Upper lobe of right lung (tissue), 1 donor: ENCODE measurements around the gene HNRNPL. TPM values are rescaled to one million over a fixed set of nuclear protein-coding genes. Genes with fewer than 3 reads are reported as not detected.
"Not testable (repeated sequence)": the region's sequence is repeated elsewhere in the genome, so short reads cannot be mapped to it uniquely, and the experiment has no call there.

ENCODE experiments used
- ATAC-seq: fragments of 200-7000 bp; cut with Tn5 transposase; one replicate; pipeline ENCODE4 v1.9.1; 2020; ENCODE audit warnings: mild to moderate bottlenecking, moderate library complexity
- DNase-seq: peaks from one replicate; pipeline ENCODE4 v3.0.0-alpha.2; 2020
- H3K27ac ChIP-seq: fragments of 200-600 bp; one replicate; pipeline ENCODE4 v1.8.0; 2022
- H3K27me3 ChIP-seq: fragments of 200-600 bp; one replicate; pipeline ENCODE4 v1.8.0; 2022; ENCODE audit warnings: mild to moderate bottlenecking
- H3K36me3 ChIP-seq: fragments of 200-600 bp; one replicate; pipeline ENCODE4 v1.8.0; 2022
- H3K4me1 ChIP-seq: fragments of 200-600 bp; one replicate; pipeline ENCODE4 v1.8.0; 2022
- H3K4me3 ChIP-seq: fragments of 200-600 bp; one replicate; pipeline ENCODE4 v1.8.0; 2022; ENCODE audit warnings: mild to moderate bottlenecking
- H3K9me3 ChIP-seq: fragments of 200-600 bp; one replicate; pipeline ENCODE4 v1.8.0; 2022
- CTCF ChIP-seq: fragments of 200-600 bp; IDR thresholded peaks from one replicate; pipeline ENCODE4 v1.8.0; 2022; ENCODE audit warnings: antibody characterized with exemption
- intact Hi-C: fragments of 100-400 bp; cut with DNase I; formaldehyde crosslinking; loops from one replicate; pipeline ENCODE4 v1.11.0; 2022
- total RNA-seq: library from RNA; stranded (reverse); fragmentation: NEBNext Ultra II Directional; extraction: Animal tissue kit (Norgen Biotek cat#: 25700); gene quantifications from one replicate; pipeline ENCODE4 v1.2.1, GENCODE V29; 2021
- donor health status: DM: no; HTN: yes; CAD: no; lungs with severe emphysema.

Gene HNRNPL
- total RNA-seq, 1 donor from 2014 or later = 248 TPM

- Histone ChIP-seq H3K4me1 (peaks cover 3% of the 10 kb centered on the region), H3K27me3 (no peaks in the 10 kb centered on the region), H3K9me3 (no peaks in the 10 kb centered on the region), H3K4me3 (no peak overlapping the region), H3K36me3 (peaks cover 26% of the 10 kb centered on the region), H3K27ac (no peak overlapping the region)
- DNase-seq (no peak), ATAC-seq (no peak)
- intact Hi-C loops = no loop called here
- no peak for TF ChIP-seq CTCF
Observed at GRCh38 chr19:38812009-38812840, 37.6 kb downstream of the HNRNPL start.

- intact Hi-C loops = no loop called here
- TF ChIP-seq CTCF = no peak
- Histone ChIP-seq H3K27me3 (no peaks in the 10 kb centered on the region), H3K4me1 (peaks cover 3% of the 10 kb centered on the region), H3K36me3 (peaks cover under 1% of the 10 kb centered on the region), H3K27ac (no peak overlapping the region), H3K9me3 (no peaks in the 10 kb centered on the region), H3K4me3 (no peak overlapping the region)
- ATAC-seq (no peak), DNase-seq (no peak)
Observed at GRCh38 chr19:38809592-38810252, 40.1 kb downstream of the HNRNPL start.

GRCh38 chr19:38808741-38809140, 41.0 kb downstream of the HNRNPL start:
- ATAC-seq = no peak

GRCh38 chr19:38807374-38808098, 42.2 kb downstream of the HNRNPL start:
- H3K4me1 ChIP-seq, ATAC-seq, H3K9me3 ChIP-seq, DNase-seq, intact Hi-C loops, H3K36me3 ChIP-seq, H3K27me3 ChIP-seq, H3K4me3 ChIP-seq: not testable (repeated sequence)
- peak overlapping the region; percentile 11 for H3K27ac ChIP-seq

More at GRCh38 chr19:38808741-38809140, 41.0 kb downstream of the HNRNPL start:
- Histone ChIP-seq H3K27ac (no peak overlapping the region), H3K27me3 (no peaks in the 10 kb centered on the region), H3K36me3 (no peaks in the 10 kb centered on the region), H3K4me3 (no peak overlapping the region), H3K9me3 (no peaks in the 10 kb centered on the region), H3K4me1 (peaks cover 3% of the 10 kb centered on the region)
- intact Hi-C loops = no loop called here
- no peak for DNase-seq
- TF ChIP-seq CTCF = no peak

- no peaks in the 10 kb centered on the region for H3K9me3 ChIP-seq
- intact Hi-C loops = no loop called here
- H3K27me3 ChIP-seq = no peaks in the 10 kb centered on the region
- DNase-seq (no peak), ATAC-seq (no peak)
- H3K4me1 ChIP-seq = peaks cover 3% of the 10 kb centered on the region
- TF ChIP-seq CTCF = no peak
- H3K4me3 ChIP-seq = no peak overlapping the region
- no peak overlapping the region for H3K27ac ChIP-seq
- no peaks in the 10 kb centered on the region for H3K36me3 ChIP-seq
Observed at GRCh38 chr19:38806371-38806770, 43.4 kb downstream of the HNRNPL start.

- DNase-seq (no peak), ATAC-seq (peak; percentile 22)
- H3K9me3 ChIP-seq = no peaks in the 10 kb centered on the region
- no peaks in the 10 kb centered on the region for H3K27me3 ChIP-seq
- no peaks in the 10 kb centered on the region for H3K36me3 ChIP-seq
- intact Hi-C loops = no loop called here
- TF ChIP-seq CTCF = no peak
- H3K4me3 ChIP-seq = no peak overlapping the region
- no peak overlapping the region for H3K27ac ChIP-seq
- peaks cover 3% of the 10 kb centered on the region for H3K4me1 ChIP-seq
Observed at GRCh38 chr19:38805180-38805579, 44.6 kb downstream of the HNRNPL start.
